GM23248 (cell line): ENCODE measurements around the gene M1AP. TPM values are rescaled to one million over a fixed set of nuclear protein-coding genes. Genes with fewer than 3 reads are reported as not detected.

Experiments used
- DNase-seq: peaks from one replicate; pipeline ENCODE4 v3.0.0-alpha.2; 2015
- H2AFZ ChIP-seq: fragments of 200-600 bp; sonication (generic); 2 replicates; pipeline ENCODE4 v1.6.1; 2016; ENCODE audit warnings: antibody characterized with exemption
- H3F3A ChIP-seq: fragments of 200-600 bp; sonication (generic); 2 replicates; pipeline ENCODE4 v1.6.1; 2016; ENCODE audit warnings: mild to moderate bottlenecking, antibody characterized with exemption, mixed run types; ENCODE audit not compliant: insufficient read depth
- H3K27ac ChIP-seq: fragments of 200-600 bp; sonication (generic); 2 replicates; pipeline ENCODE4 v1.5.1; 2016; ENCODE audit warnings: mild to moderate bottlenecking
- H3K27me3 ChIP-seq: fragments of 200-600 bp; sonication (generic); replicated peaks from 2 replicates; pipeline ENCODE4 v1.6.1; 2016; ENCODE audit warnings: mild to moderate bottlenecking; ENCODE audit not compliant: insufficient read depth
- H3K36me3 ChIP-seq: fragments of 200-600 bp; sonication (generic); 2 replicates; pipeline ENCODE4 v1.6.1; 2016; ENCODE audit warnings: low read depth, mild to moderate bottlenecking
- H3K4me1 ChIP-seq: fragments of 200-600 bp; sonication (generic); 2 replicates; pipeline ENCODE4 v1.6.1; 2016; ENCODE audit warnings: mild to moderate bottlenecking; ENCODE audit not compliant: insufficient read depth
- H3K4me2 ChIP-seq: fragments of 200-600 bp; sonication (generic); one replicate; pipeline ENCODE4 v1.6.1; 2016; ENCODE audit warnings: mild to moderate bottlenecking; ENCODE audit not compliant: unreplicated experiment
- H3K4me3 ChIP-seq: fragments of 200-600 bp; sonication (generic); 2 replicates; pipeline ENCODE4 v1.5.1; 2016; ENCODE audit warnings: mild to moderate bottlenecking
- H3K79me2 ChIP-seq: fragments of 200-600 bp; sonication (generic); 2 replicates; pipeline ENCODE4 v1.6.1; 2016; ENCODE audit warnings: mild to moderate bottlenecking; ENCODE audit not compliant: insufficient read depth
- H3K9ac ChIP-seq: fragments of 200-600 bp; sonication (generic); 2 replicates; pipeline ENCODE4 v1.6.1; 2016; ENCODE audit warnings: mild to moderate bottlenecking
- H3K9me2 ChIP-seq: fragments of 200-600 bp; sonication (generic); 2 replicates; pipeline ENCODE4 v1.6.1; 2016; ENCODE audit warnings: mixed run types, mild to moderate bottlenecking, moderate library complexity; ENCODE audit not compliant: insufficient read depth
- H3K9me3 ChIP-seq: fragments of 200-600 bp; sonication (generic); one replicate; pipeline ENCODE4 v1.6.1; 2017; ENCODE audit warnings: low read depth
- H4K20me1 ChIP-seq: fragments of 200-600 bp; sonication (generic); 2 replicates; pipeline ENCODE4 v1.6.0; 2016; ENCODE audit not compliant: insufficient read depth
- EZH2 ChIP-seq: fragments of 200-600 bp; sonication (generic); IDR thresholded peaks from 2 replicates; pipeline ENCODE4 v1.6.1; 2018; ENCODE audit warnings: antibody characterized with exemption, mild to moderate bottlenecking; ENCODE audit not compliant: insufficient read depth, poor library complexity, severe bottlenecking
- EZH2phosphoT487 ChIP-seq: fragments of 200-600 bp; sonication (generic); IDR thresholded peaks from 2 replicates; pipeline ENCODE4 v1.6.1; 2018; ENCODE audit warnings: antibody characterized with exemption, moderate library complexity, mild to moderate bottlenecking, low read depth; ENCODE audit not compliant: insufficient read depth
- WGBS, 2 experiments: methylation state at CpG; one replicate each; pipeline ENCODE4 v1.1.6; 2015 to 2017; ENCODE audit warnings: low lambda C conversion rate in 2 of 2, low coverage in 1 of 2; ENCODE audit errors: missing lambda C conversion rate in 2 of 2; 5-methylcytosine and 5-hydroxymethylcytosine counted together
- in situ Hi-C: fragments of 300-500 bp; cut with MboI; formaldehyde crosslinking; loops from 2 replicates; pipeline ENCODE4 v1.15.0; 2020
- polyA plus RNA-seq: library from polyadenylated mRNA; unstranded; fragments of >200 nt; fragmentation: Nextera tagmentation; extraction: Ambion mirVana; gene quantifications from 2 replicates; pipeline ENCODE4 v1.2.1, GENCODE V29; 2016
- total RNA-seq: library from RNA; depleted of rRNA; stranded (reverse); fragments of >200 nt; shearing (Covaris generic); gene quantifications from 2 replicates; pipeline ENCODE4 v1.2.3, GENCODE V29; 2014

The M1AP gene
- total and polyA plus RNA-seq, 2 experiments from 2014 or later: 0.18 to 1.5 TPM

DNA sequence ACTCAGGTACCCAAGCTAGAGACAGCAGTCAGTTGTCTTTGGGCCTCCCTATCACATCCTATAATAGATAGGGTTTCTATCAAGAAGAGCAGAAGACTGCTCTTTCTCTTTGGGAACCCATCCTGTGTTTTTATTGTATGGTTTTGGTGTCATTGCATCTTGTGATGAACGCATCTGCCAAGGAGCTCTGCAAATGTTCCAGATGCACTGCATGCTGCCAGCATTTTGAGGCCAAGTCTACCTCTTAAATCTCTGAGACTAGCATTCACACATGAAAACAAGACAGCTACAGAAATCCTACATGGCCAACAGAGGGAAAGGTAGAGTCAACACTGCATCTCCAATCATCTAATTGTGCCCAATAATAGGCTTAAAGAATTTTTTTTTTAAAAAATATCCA, 20.0 kb upstream of the M1AP start:
- Histone ChIP-seq H3K4me1 (peaks cover 8% of the 10 kb centered on the region), H3K4me2 (no peak overlapping the region), H3K79me2 (no peaks in the 10 kb centered on the region), H3K4me3 (no peak overlapping the region), H2AFZ (no peak overlapping the region), H3K36me3 (no peaks in the 10 kb centered on the region), H3K27ac (no peak overlapping the region), H3K9me2 (no peaks in the 10 kb centered on the region), H3K9ac (no peak overlapping the region), H4K20me1 (no peaks in the 10 kb centered on the region), H3K9me3 (no peaks in the 10 kb centered on the region), H3F3A (peaks cover 13% of the 10 kb centered on the region), H3K27me3 (no peaks in the 10 kb centered on the region)
- no peak for DNase-seq
- TF ChIP-seq EZH2phosphoT487 (no peak), EZH2 (no peak)
- in situ Hi-C loops: no loop called here
- WGBS, 2 experiments: 69 to 81% methylated on average over 1 of the region's 1 CpG

DNA sequence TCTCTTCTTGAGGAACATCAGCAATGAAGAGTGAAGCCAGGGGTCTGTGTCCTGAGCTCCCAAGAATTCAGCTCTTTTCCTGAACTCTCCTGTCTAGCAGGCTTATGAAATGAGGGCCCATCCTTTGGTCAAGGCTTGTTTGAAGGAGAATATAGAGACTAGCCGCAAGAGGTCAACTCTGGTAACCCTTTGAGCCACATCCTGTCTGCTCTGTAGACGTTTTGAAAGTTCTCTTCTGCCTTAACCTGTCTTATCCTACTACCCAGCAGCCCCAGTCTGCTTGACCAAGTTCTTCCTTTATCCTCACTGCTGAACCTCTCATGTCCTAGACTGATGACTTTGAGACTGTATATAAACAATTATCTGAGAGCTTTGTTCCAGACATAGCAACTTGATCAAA, 11.3 kb upstream of the M1AP start:
- DNase-seq: no peak
- no peaks in the 10 kb centered on the region for H4K20me1 ChIP-seq
- no peak overlapping the region for H3K4me2 ChIP-seq
- H3K9me2 ChIP-seq: no peaks in the 10 kb centered on the region
- H3K4me3 ChIP-seq: no peak overlapping the region
- peaks cover 19% of the 10 kb centered on the region; the same call in 1 of the 2 replicates for H3F3A ChIP-seq
- no peaks in the 10 kb centered on the region for H3K27me3 ChIP-seq
- 74 to 83% methylated on average over 2 of the region's 2 CpGs for WGBS, 2 experiments
- H3K27ac ChIP-seq: no peak overlapping the region
- H3K4me1 ChIP-seq: peaks cover 11% of the 10 kb centered on the region
- in situ Hi-C loops: no loop called here
- H3K36me3 ChIP-seq: no peaks in the 10 kb centered on the region
- H3K9me3 ChIP-seq: no peaks in the 10 kb centered on the region
- H3K79me2 ChIP-seq: no peaks in the 10 kb centered on the region
- no peak overlapping the region for H3K9ac ChIP-seq
- no peak for TF ChIP-seq EZH2phosphoT487
- no peak for TF ChIP-seq EZH2
- no peak overlapping the region for H2AFZ ChIP-seq

DNA sequence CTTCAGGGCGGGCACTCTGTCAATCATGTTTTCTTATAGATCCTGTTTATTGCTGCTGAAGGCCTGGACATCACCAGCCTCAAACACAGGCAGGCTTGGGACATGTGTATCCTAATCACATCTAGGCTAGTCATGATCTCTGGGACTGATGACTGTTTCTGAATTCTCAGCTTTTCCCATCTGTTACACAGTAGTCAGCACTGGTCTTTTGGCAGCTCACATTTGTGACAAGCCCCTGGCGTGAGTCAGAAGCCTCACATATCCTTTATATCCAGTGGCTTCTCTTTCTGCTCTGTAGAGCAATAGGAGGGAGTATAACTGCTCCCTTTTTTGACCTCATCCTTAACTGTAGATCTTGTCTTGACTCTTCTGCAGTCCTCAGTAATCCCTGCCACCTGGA, 10.4 kb upstream of the M1AP start:
- in situ Hi-C loops: no loop called here
- Histone ChIP-seq H4K20me1 (no peaks in the 10 kb centered on the region), H3K9ac (peak overlapping the region; percentile 15; the same call in 1 of the 2 replicates), H3K4me2 (peak overlapping the region; percentile 10), H3K9me3 (no peaks in the 10 kb centered on the region), H3K9me2 (no peaks in the 10 kb centered on the region), H2AFZ (no peak overlapping the region), H3K4me3 (no peak overlapping the region), H3K4me1 (peaks cover 11% of the 10 kb centered on the region), H3K36me3 (no peaks in the 10 kb centered on the region), H3K27ac (peak overlapping the region; percentile 54), H3F3A (peaks cover 19% of the 10 kb centered on the region; the same call in 1 of the 2 replicates), H3K27me3 (no peaks in the 10 kb centered on the region), H3K79me2 (no peaks in the 10 kb centered on the region)
- TF ChIP-seq EZH2 (no peak), EZH2phosphoT487 (no peak)
- 54 to 57% methylated on average over 2 of the region's 2 CpGs for WGBS, 2 experiments
- DNase-seq: peak; percentile 98

DNA sequence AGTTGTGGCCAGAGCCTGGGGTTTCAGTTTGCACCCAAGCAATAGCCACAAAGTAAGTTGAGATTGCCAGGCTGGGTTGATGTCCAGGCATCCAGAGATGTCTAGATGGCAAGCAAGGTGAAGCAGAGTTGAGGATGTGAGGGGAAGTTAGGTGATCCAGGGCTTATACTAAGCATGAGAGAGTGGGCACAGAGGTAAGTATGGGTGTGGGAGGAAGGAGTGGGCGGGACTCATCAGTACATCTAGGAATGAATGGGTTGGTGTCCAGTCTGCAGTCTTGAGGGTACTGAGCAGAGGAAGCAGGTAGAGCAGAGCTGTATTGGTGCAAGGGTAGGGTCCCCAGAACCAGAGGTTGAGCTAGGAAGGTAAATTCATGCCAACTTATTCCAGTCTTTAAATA, 7.4 kb upstream of the M1AP start:
- H3K27ac ChIP-seq: no peak overlapping the region
- H3K9ac ChIP-seq: no peak overlapping the region
- H3K9me3 ChIP-seq: no peaks in the 10 kb centered on the region
- no peaks in the 10 kb centered on the region for H4K20me1 ChIP-seq
- no peak overlapping the region for H2AFZ ChIP-seq
- no peak for DNase-seq
- no peak overlapping the region for H3K4me3 ChIP-seq
- no peaks in the 10 kb centered on the region for H3K79me2 ChIP-seq
- in situ Hi-C loops: no loop called here
- no peaks in the 10 kb centered on the region for H3K27me3 ChIP-seq
- 83 to 86% methylated on average over 1 of the region's 1 CpG for WGBS, 2 experiments
- H3F3A ChIP-seq: peaks cover 19% of the 10 kb centered on the region; the same call in 1 of the 2 replicates
- no peaks in the 10 kb centered on the region for H3K9me2 ChIP-seq
- H3K36me3 ChIP-seq: no peaks in the 10 kb centered on the region
- TF ChIP-seq EZH2phosphoT487: no peak
- TF ChIP-seq EZH2: no peak
- no peak overlapping the region for H3K4me2 ChIP-seq
- H3K4me1 ChIP-seq: peaks cover 11% of the 10 kb centered on the region
